HG03025 (cell line): ENCODE results near the gene MFAP4.

ENCODE experiments used
- ATAC-seq: cut with Tn5 transposase; IDR thresholded peaks from one replicate; pipeline ENCODE4 v1.9.1; 2021; ENCODE audit warnings: mild to moderate bottlenecking, moderate library complexity; ENCODE audit not compliant: unreplicated experiment, low FRiP score

Gene MFAP4

GRCh38 chr17:19338031-19338990 is 48.7 kb downstream of the MFAP4 start:
- no peak for ATAC-seq

GRCh38 chr17:19337712-19338023 is 49.3 kb downstream of the MFAP4 start:
- ATAC-seq = no peak

GRCh38 chr17:19336938-19337711 is 49.9 kb downstream of the MFAP4 start:
- ATAC-seq = no peak

- no peak for ATAC-seq
These were observed 50.9 kb downstream of the MFAP4 start for GRCh38 chr17:19335951-19336631.

GRCh38 chr17:19334331-19334730 is 52.7 kb downstream of the MFAP4 start:
- no peak for ATAC-seq

GRCh38 chr17:19333736-19334290 is 53.2 kb downstream of the MFAP4 start:
- ATAC-seq = no peak
